K562 (cell line): ENCODE data around the gene NHLH1. TPM values are rescaled to one million over a fixed set of nuclear protein-coding genes. Genes with fewer than 3 reads are reported as not detected.

ENCODE experiments used
- BRD4 ChIP-seq: fragments of 200-600 bp; sonication (generic); IDR thresholded peaks from 2 replicates; pipeline ENCODE4 v1.6.1; 2017; ENCODE audit warnings: inconsistent platforms
- FOXA3 ChIP-seq, 2 experiments: fragments of 450-650 bp in 1 of 2; sonication (generic) in 1 of 2; formaldehyde crosslinking; IDR thresholded peaks in 1 of 2; conservative IDR thresholded peaks in 1 of 2; 2 replicates each; pipeline versions ENCODE4 v1.4.0 to v1.8.0; 2020 to 2022; ENCODE audit warnings: mild to moderate bottlenecking in 2 of 2, missing genetic modification reagents in 1 of 2
- HMGN3 ChIP-seq: IDR thresholded peaks from 2 replicates; pipeline ENCODE4 v1.6.1; 2011; ENCODE audit warnings: borderline replicate concordance, low read depth, mild to moderate bottlenecking, mixed read lengths, low read length; ENCODE audit not compliant: insufficient read length; ENCODE audit errors: extremely low read depth
- HNRNPLL ChIP-seq: fragments of 200-400 bp; formaldehyde crosslinking; IDR thresholded peaks from 2 replicates; pipeline ENCODE4 v1.6.1; 2017; ENCODE audit warnings: low read length, low read depth, mild to moderate bottlenecking; ENCODE audit not compliant: poor library complexity, severe bottlenecking
- NBN ChIP-seq: fragments of 450-650 bp; IDR thresholded peaks from 2 replicates; pipeline ENCODE4 v1.6.1; 2016; ENCODE audit warnings: low read depth, mild to moderate bottlenecking
- NFE2 ChIP-seq: IDR thresholded peaks from 2 replicates; pipeline ENCODE4 v1.6.1; 2014; ENCODE audit warnings: antibody characterized with exemption, low read depth
- RNF2 ChIP-seq: sonication (generic); IDR thresholded peaks from 2 replicates; pipeline ENCODE4 v1.6.1; 2016
- SMARCE1 ChIP-seq: fragments of 450-650 bp; IDR thresholded peaks from 2 replicates; pipeline ENCODE4 v1.7.1; 2016; ENCODE audit warnings: mild to moderate bottlenecking
- TCF7L2 ChIP-seq: fragments of 150-350 bp; IDR thresholded peaks from 2 replicates; pipeline ENCODE4 v1.6.1; 2016; ENCODE audit warnings: low read depth, mild to moderate bottlenecking, low read length, moderate library complexity
- U2AF2 ChIP-seq: fragments of 200-400 bp; formaldehyde crosslinking; optimal IDR thresholded peaks from 2 replicates; pipeline ENCODE3; 2017; ENCODE audit warnings: low read depth, mild to moderate bottlenecking, low read length
- ZFP30 ChIP-seq: fragments of 250-450 bp; sonication (Bioruptor Pico); IDR thresholded peaks from 2 replicates; pipeline ENCODE4 v1.8.0; 2022; ENCODE audit warnings: moderate library complexity, mild to moderate bottlenecking, inconsistent platforms, borderline replicate concordance
- ZNF12 ChIP-seq: sonication (generic); formaldehyde crosslinking; IDR thresholded peaks from 2 replicates; pipeline ENCODE4 v1.4.0; 2020; ENCODE audit warnings: mild to moderate bottlenecking, missing genetic modification reagents
- ZNF133 ChIP-seq: fragments of 250-450 bp; sonication (Bioruptor Pico); IDR thresholded peaks from 2 replicates; pipeline ENCODE4 v1.4.0; 2020; ENCODE audit warnings: mild to moderate bottlenecking
- ZNF444 ChIP-seq: fragments of 250-450 bp; sonication (Bioruptor Pico); IDR thresholded peaks from 2 replicates; pipeline ENCODE4 v1.4.0; 2020; ENCODE audit warnings: mild to moderate bottlenecking, moderate library complexity
- ZNF561 ChIP-seq: fragments of 450-650 bp; formaldehyde crosslinking; conservative IDR thresholded peaks from 2 replicates; pipeline ENCODE4 v1.4.0; 2020; ENCODE audit warnings: mild to moderate bottlenecking, moderate library complexity
- polyA plus RNA-seq, 8 experiments: library from polyadenylated mRNA; depleted of rRNA in 4 of 8; stranded (reverse) in 5 of 8; unstranded in 3 of 8; fragments of >200 nt; fragmentation: Nextera tagmentation in 2 of 8; fragmentation: Illumina TruSeq in 1 of 8; extraction: Ambion mirVana in 2 of 8; extraction: Trizol in 1 of 8; gene quantifications; 2 replicates each; pipeline versions ENCODE4 v1.2.1 to v1.2.3, GENCODE V29; 2011 to 2014; ENCODE audit warnings: inconsistent platforms in 1 of 8, missing spikeins in 1 of 8
- total RNA-seq, 7 experiments: library from RNA; depleted of rRNA in 6 of 7; stranded (reverse); fragments of >200 nt in 6 of 7; fragmentation: Illumina TruSeq in 2 of 7; extraction: Trizol in 2 of 7; gene quantifications; 2 replicates each; pipeline versions ENCODE4 v1.2.1 to v1.2.3, GENCODE V29; 2011 to 2021; ENCODE audit warnings: low replicate concordance in 1 of 7
- TF ChIP-seq, protein P1 (sequence below): IDR thresholded peaks from 2 replicates; pipeline ENCODE4 v1.6.1; 2012; ENCODE audit warnings: low read depth, low read length, improper control_type of control experiment, borderline replicate concordance
- TF ChIP-seq, protein P2 (sequence below): fragments of 450-650 bp; IDR thresholded peaks from 2 replicates; pipeline ENCODE4 v1.6.1; 2016; ENCODE audit warnings: mild to moderate bottlenecking
- TF ChIP-seq, protein P3 (sequence below): fragments of 450-650 bp; IDR thresholded peaks from 2 replicates; pipeline ENCODE4 v1.6.1; 2016; ENCODE audit warnings: borderline replicate concordance
- TF ChIP-seq, protein P4 (sequence below): sonication (generic); formaldehyde crosslinking; IDR thresholded peaks from 2 replicates; pipeline ENCODE4 v1.8.0; 2022; ENCODE audit warnings: missing genetic modification reagents, mild to moderate bottlenecking, borderline replicate concordance
- TF ChIP-seq, protein P5 (sequence below): fragments of 450-650 bp; IDR thresholded peaks from 2 replicates; pipeline ENCODE4 v1.6.1; 2016

The NHLH1 gene
- total and polyA plus RNA-seq, 9 of the 15 experiments (the other 6 are each of a cell fraction or from before 2014, with no cell fraction given), result 0.09 to 1.3 (median 0.35) TPM; not detected in 1

DNA sequence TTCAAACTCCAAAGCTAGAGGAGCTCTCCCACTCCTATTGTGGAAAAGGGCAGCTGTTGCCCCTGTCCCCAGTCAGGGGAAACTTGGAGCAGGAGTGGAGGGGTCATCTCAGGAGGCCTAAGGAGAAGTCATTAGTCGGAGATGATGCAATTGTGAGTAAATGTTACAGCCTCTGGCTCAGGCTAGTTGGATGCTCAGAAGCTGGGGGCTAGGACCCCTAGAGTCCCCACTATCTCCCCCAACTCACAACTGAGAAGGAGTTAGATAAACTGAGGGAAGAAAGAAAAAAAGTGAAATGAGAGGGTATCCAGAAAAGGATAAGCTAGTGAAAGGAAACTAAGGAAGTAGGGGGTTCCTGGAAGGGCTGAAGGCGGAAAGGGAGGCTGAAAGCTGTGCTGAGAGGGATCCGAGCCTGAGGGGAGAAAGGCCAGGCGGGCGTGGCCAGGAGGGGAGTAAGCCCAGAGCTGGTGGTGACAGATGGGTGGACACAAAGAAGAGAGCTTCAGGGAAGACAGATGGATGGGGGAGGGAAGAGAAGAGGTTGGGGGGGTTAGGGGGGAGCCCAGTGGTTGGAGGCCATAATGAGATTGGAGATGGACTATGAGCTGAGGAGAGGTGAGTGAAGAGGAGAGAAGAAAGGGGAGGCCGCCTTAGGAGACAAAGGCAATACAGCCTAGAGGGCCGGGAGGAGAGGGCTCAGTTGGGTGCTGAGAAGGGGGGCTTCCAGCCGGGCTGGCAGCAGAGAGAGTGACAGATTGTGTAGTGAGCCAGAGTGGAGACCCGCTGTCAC lies 4.5 kb upstream of the NHLH1 start (continued):
- TF ChIP-seq, protein P1, sequence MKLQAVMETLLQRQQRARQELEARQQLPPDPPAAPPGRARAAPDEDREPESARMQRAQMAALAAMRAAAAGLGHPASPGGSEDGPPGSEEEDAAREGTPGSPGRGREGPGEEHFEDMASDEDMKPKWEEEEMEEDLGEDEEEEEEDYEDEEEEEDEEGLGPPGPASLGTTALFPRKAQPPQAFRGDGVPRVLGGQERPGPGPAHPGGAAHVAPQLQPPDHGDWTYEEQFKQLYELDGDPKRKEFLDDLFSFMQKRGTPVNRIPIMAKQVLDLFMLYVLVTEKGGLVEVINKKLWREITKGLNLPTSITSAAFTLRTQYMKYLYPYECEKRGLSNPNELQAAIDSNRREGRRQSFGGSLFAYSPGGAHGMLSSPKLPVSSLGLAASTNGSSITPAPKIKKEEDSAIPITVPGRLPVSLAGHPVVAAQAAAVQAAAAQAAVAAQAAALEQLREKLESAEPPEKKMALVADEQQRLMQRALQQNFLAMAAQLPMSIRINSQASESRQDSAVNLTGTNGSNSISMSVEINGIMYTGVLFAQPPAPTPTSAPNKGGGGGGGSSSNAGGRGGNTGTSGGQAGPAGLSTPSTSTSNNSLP, result no peak
- TF ChIP-seq, protein P2, sequence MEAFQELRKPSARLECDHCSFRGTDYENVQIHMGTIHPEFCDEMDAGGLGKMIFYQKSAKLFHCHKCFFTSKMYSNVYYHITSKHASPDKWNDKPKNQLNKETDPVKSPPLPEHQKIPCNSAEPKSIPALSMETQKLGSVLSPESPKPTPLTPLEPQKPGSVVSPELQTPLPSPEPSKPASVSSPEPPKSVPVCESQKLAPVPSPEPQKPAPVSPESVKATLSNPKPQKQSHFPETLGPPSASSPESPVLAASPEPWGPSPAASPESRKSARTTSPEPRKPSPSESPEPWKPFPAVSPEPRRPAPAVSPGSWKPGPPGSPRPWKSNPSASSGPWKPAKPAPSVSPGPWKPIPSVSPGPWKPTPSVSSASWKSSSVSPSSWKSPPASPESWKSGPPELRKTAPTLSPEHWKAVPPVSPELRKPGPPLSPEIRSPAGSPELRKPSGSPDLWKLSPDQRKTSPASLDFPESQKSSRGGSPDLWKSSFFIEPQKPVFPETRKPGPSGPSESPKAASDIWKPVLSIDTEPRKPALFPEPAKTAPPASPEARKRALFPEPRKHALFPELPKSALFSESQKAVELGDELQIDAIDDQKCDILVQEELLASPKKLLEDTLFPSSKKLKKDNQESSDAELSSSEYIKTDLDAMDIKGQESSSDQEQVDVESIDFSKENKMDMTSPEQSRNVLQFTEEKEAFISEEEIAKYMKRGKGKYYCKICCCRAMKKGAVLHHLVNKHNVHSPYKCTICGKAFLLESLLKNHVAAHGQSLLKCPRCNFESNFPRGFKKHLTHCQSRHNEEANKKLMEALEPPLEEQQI, result no peak
- no peak for TF ChIP-seq NFE2
- TF ChIP-seq NBN, result peak; percentile 83
- TF ChIP-seq HNRNPLL, result no peak
- TF ChIP-seq ZNF561 (CRISPR knock-in tag), result no peak
- TF ChIP-seq ZFP30 (CRISPR knock-in tag), result no peak
- TF ChIP-seq ZNF133, result 0 out of 2 replicates have a peak, but pooled peaks have one; percentile 38
- TF ChIP-seq RNF2, result peak; percentile 29; the same call in 1 of the 2 replicates
- TF ChIP-seq ZNF444 (CRISPR knock-in tag), result no peak
- TF ChIP-seq SMARCE1, result peak; percentile 69; the same call in 1 of the 2 replicates
- TF ChIP-seq HMGN3, result no peak
- peak; percentile 38; the same call in 1 of the 2 replicates for TF ChIP-seq BRD4
- TF ChIP-seq FOXA3 (CRISPR knock-in tag; conservative IDR thresholded peaks at IDR 0.05 in 1 of 2, IDR thresholded peaks at IDR 0.05 in 1 of 2), result 0 out of 4 replicates have a peak, but pooled peaks of 1 of the 2 experiments have one; percentile 12
- no peak for TF ChIP-seq ZNF12 (CRISPR knock-in tag)
- TF ChIP-seq, protein P3, sequence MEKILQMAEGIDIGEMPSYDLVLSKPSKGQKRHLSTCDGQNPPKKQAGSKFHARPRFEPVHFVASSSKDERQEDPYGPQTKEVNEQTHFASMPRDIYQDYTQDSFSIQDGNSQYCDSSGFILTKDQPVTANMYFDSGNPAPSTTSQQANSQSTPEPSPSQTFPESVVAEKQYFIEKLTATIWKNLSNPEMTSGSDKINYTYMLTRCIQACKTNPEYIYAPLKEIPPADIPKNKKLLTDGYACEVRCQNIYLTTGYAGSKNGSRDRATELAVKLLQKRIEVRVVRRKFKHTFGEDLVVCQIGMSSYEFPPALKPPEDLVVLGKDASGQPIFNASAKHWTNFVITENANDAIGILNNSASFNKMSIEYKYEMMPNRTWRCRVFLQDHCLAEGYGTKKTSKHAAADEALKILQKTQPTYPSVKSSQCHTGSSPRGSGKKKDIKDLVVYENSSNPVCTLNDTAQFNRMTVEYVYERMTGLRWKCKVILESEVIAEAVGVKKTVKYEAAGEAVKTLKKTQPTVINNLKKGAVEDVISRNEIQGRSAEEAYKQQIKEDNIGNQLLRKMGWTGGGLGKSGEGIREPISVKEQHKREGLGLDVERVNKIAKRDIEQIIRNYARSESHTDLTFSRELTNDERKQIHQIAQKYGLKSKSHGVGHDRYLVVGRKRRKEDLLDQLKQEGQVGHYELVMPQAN, result no peak
- TF ChIP-seq U2AF2, result no peak
- TF ChIP-seq, protein P4, sequence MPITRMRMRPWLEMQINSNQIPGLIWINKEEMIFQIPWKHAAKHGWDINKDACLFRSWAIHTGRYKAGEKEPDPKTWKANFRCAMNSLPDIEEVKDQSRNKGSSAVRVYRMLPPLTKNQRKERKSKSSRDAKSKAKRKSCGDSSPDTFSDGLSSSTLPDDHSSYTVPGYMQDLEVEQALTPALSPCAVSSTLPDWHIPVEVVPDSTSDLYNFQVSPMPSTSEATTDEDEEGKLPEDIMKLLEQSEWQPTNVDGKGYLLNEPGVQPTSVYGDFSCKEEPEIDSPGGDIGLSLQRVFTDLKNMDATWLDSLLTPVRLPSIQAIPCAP (CRISPR knock-in tag), result no peak
- no peak for TF ChIP-seq TCF7L2
- TF ChIP-seq, protein P5, sequence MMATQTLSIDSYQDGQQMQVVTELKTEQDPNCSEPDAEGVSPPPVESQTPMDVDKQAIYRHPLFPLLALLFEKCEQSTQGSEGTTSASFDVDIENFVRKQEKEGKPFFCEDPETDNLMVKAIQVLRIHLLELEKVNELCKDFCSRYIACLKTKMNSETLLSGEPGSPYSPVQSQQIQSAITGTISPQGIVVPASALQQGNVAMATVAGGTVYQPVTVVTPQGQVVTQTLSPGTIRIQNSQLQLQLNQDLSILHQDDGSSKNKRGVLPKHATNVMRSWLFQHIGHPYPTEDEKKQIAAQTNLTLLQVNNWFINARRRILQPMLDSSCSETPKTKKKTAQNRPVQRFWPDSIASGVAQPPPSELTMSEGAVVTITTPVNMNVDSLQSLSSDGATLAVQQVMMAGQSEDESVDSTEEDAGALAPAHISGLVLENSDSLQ, result peak; percentile 85
